ENCODE data around the gene TOGARAM1. TPM values are rescaled to one million over a fixed set of nuclear protein-coding genes. Genes with fewer than 3 reads are reported as not detected.

The TOGARAM1 gene
- total RNA-seq, 8 experiments from 2014 or later: 7.3 to 29.9 (median 17.5) TPM

- ATAC-seq (replicated peaks in 6 of 8): no peak
- H3K27ac ChIP-seq: no peak overlapping the region
- in situ Hi-C loops (cut with MboI; ENCODE audit: low pct_unique_long_range_greater_than_20kb in 2 of 9, low sequenced_read_pairs in 9 of 9, unreplicated experiment in 9 of 9): no loop called here
- H3K4me1 ChIP-seq (replicated peaks in 1 of 2): no peaks in the 10 kb centered on the region
- no peak overlapping the region for H3K4me3 ChIP-seq
- WGBS, 10 experiments: 80 to 100% (median 100%) methylated on average over 1 to 2 of the region's 2 CpGs; no CpG with 5 or more reads in 3 of the 10 experiments
Measured at GRCh38 chr14:45094275-45094674, 132.3 kb downstream of the TOGARAM1 start.

GRCh38 chr14:45095143-45095542 is 133.2 kb downstream of the TOGARAM1 start:
- Histone ChIP-seq H3K4me3 (no peak overlapping the region), H3K27ac (no peak overlapping the region), H3K4me1 (replicated peaks in 1 of 2) (no peaks in the 10 kb centered on the region)
- WGBS, 10 experiments: 78 to 100% (median 98%) methylated on average over 1 to 4 of the region's 4 CpGs; no CpG with 5 or more reads in 1 of the 10 experiments
- in situ Hi-C loops (cut with MboI; ENCODE audit: low pct_unique_long_range_greater_than_20kb in 2 of 9, low sequenced_read_pairs in 9 of 9, unreplicated experiment in 9 of 9): no loop called here
- ATAC-seq (replicated peaks in 6 of 8): no peak

GRCh38 chr14:45096218-45096617 is 134.2 kb downstream of the TOGARAM1 start:
- Histone ChIP-seq H3K27ac (no peak overlapping the region), H3K4me3 (no peak overlapping the region), H3K4me1 (replicated peaks in 1 of 2) (no peaks in the 10 kb centered on the region)
- WGBS, 10 experiments: 89 to 100% (median 100%) methylated on average over 1 to 4 of the region's 4 CpGs
- in situ Hi-C loops (cut with MboI; ENCODE audit: low pct_unique_long_range_greater_than_20kb in 2 of 9, low sequenced_read_pairs in 9 of 9, unreplicated experiment in 9 of 9): no loop called here
- ATAC-seq (replicated peaks in 6 of 8): no peak

- no peak overlapping the region for H3K27ac ChIP-seq
- no peaks in the 10 kb centered on the region for H3K4me1 ChIP-seq (replicated peaks in 1 of 2)
- no peak overlapping the region for H3K4me3 ChIP-seq
- no peak for ATAC-seq (replicated peaks in 6 of 8)
- in situ Hi-C loops (cut with MboI; ENCODE audit: low pct_unique_long_range_greater_than_20kb in 2 of 9, low sequenced_read_pairs in 9 of 9, unreplicated experiment in 9 of 9): no loop called here
Measured at GRCh38 chr14:45103806-45104205, 141.8 kb downstream of the TOGARAM1 start.

GRCh38 chr14:45104561-45104960 is 142.6 kb downstream of the TOGARAM1 start:
- WGBS, 10 experiments: 88 to 100% methylated on average over 1 of the region's 1 CpG; no CpG with 5 or more reads in 8 of the 10 experiments
- ATAC-seq (replicated peaks in 6 of 8): no peak
- Histone ChIP-seq H3K27ac (no peak overlapping the region), H3K4me3 (no peak overlapping the region), H3K4me1 (replicated peaks in 1 of 2) (no peaks in the 10 kb centered on the region)
- in situ Hi-C loops (cut with MboI; ENCODE audit: low pct_unique_long_range_greater_than_20kb in 2 of 9, low sequenced_read_pairs in 9 of 9, unreplicated experiment in 9 of 9): no loop called here

GRCh38 chr14:45112896-45113781 is 151.1 kb downstream of the TOGARAM1 start:
- Histone ChIP-seq H3K4me1 (replicated peaks in 1 of 2) (no peaks in the 10 kb centered on the region), H3K4me3 (no peak overlapping the region), H3K27ac (no peak overlapping the region)
- WGBS, 10 experiments: 46 to 100% (median 100%) methylated on average over 1 to 5 of the region's 6 CpGs
- in situ Hi-C loops (cut with MboI; ENCODE audit: low pct_unique_long_range_greater_than_20kb in 2 of 9, low sequenced_read_pairs in 9 of 9, unreplicated experiment in 9 of 9): no loop called here
- peak in 3 of 8 experiments; percentile 84 to 92 (median 86) for ATAC-seq (replicated peaks in 6 of 8)

- in situ Hi-C loops (cut with MboI; ENCODE audit: low pct_unique_long_range_greater_than_20kb in 2 of 9, low sequenced_read_pairs in 9 of 9, unreplicated experiment in 9 of 9): no loop called here
- 25 to 100% (median 90%) methylated on average over 1 to 3 of the region's 3 CpGs for WGBS, 10 experiments
- Histone ChIP-seq H3K4me1 (replicated peaks in 1 of 2) (no peaks in the 10 kb centered on the region), H3K27ac (no peak overlapping the region), H3K4me3 (no peak overlapping the region)
- peak in 1 of 8 experiments; percentile 5 for ATAC-seq (replicated peaks in 6 of 8)
Measured at GRCh38 chr14:45114327-45114726, 152.3 kb downstream of the TOGARAM1 start.

- no peak overlapping the region for H3K4me3 ChIP-seq
- no peaks in the 10 kb centered on the region for H3K4me1 ChIP-seq (replicated peaks in 1 of 2)
- in situ Hi-C loops (cut with MboI; ENCODE audit: low pct_unique_long_range_greater_than_20kb in 2 of 9, low sequenced_read_pairs in 9 of 9, unreplicated experiment in 9 of 9): no loop called here
- WGBS, 10 experiments: 73 to 100% (median 96%) methylated on average over 1 to 6 of the region's 6 CpGs
- ATAC-seq (replicated peaks in 6 of 8): no peak
- no peak overlapping the region for H3K27ac ChIP-seq
Measured at GRCh38 chr14:45118594-45118993, 156.6 kb downstream of the TOGARAM1 start.

- Histone ChIP-seq H3K4me1 (replicated peaks in 1 of 2) (no peaks in the 10 kb centered on the region), H3K27ac (no peak overlapping the region), H3K4me3 (no peak overlapping the region)
- 67 to 100% (median 100%) methylated on average over 1 of the region's 1 CpG; no CpG with 5 or more reads in 3 of the 10 experiments for WGBS, 10 experiments
- ATAC-seq (replicated peaks in 6 of 8): no peak
- in situ Hi-C loops (cut with MboI; ENCODE audit: low pct_unique_long_range_greater_than_20kb in 2 of 9, low sequenced_read_pairs in 9 of 9, unreplicated experiment in 9 of 9): no loop called here
Measured at GRCh38 chr14:45120096-45120495, 158.1 kb downstream of the TOGARAM1 start.

- H3K4me3 ChIP-seq: no peak overlapping the region
- ATAC-seq (replicated peaks in 6 of 8): no peak
- no peak overlapping the region for H3K27ac ChIP-seq
- WGBS, 10 experiments: 90 to 100% (median 100%) methylated on average over 1 to 3 of the region's 3 CpGs; no CpG with 5 or more reads in 3 of the 10 experiments
- in situ Hi-C loops (cut with MboI; ENCODE audit: low pct_unique_long_range_greater_than_20kb in 2 of 9, low sequenced_read_pairs in 9 of 9, unreplicated experiment in 9 of 9): no loop called here
- H3K4me1 ChIP-seq (replicated peaks in 1 of 2): no peaks in the 10 kb centered on the region
Measured at GRCh38 chr14:45123271-45123670, 161.3 kb downstream of the TOGARAM1 start.

Other genes with a start within 250 kb of the TOGARAM1 start
- 10 to 100 TPM in 6 of 8 experiments, 1 to 10 TPM in 2; 7.1 to 35.3 (median 25.2) TPM for gene KLHL28, start 243 bp upstream of the TOGARAM1 start, total RNA-seq
- gene PRPF39, start 121.9 kb downstream of the TOGARAM1 start, total RNA-seq: 10 to 100 TPM; 27.7 to 41.3 (median 33.5) TPM
- gene FKBP3, start 172.3 kb downstream of the TOGARAM1 start, total RNA-seq: 100 to 1,000 TPM in 4 of 8 experiments, 10 to 100 TPM in 4; 38.1 to 126 (median 96.1) TPM
- 10 to 100 TPM in 1 of 8 experiments, 1 to 10 TPM in 7; 2.6 to 13.1 (median 5.4) TPM for gene FANCM, start 173.7 kb downstream of the TOGARAM1 start, total RNA-seq